Measurements from ENCODE around the gene NPHP4. TPM values are rescaled to one million over a fixed set of nuclear protein-coding genes. Genes with fewer than 3 reads are reported as not detected.

NPHP4 gene
- total RNA-seq, 4 donors from 2014 or later = 11.2 to 24.5 (median 18.2) TPM

GRCh38 chr1:5891736-5892135 lies 100.5 kb downstream of the NPHP4 start:
- no peak for TF ChIP-seq POLR2A (IDR thresholded peaks at IDR 0.05)
- TF ChIP-seq CTCF (IDR thresholded peaks at IDR 0.05) = no peak
- DNase-seq (ENCODE audit: low spot score in 2 of 2) = no peak
- intact Hi-C loops (cut with DNase I; ENCODE audit: low total_unique reads) = no loop called here
- no peak overlapping the region for H3K4me3 ChIP-seq (ENCODE audit: low read depth, poor library complexity, severe bottlenecking)
- 88 to 94% methylated on average over 9 of the region's 9 CpGs for WGBS, 2 donors

- intact Hi-C loops (cut with DNase I; ENCODE audit: low total_unique reads) = no loop called here
- TF ChIP-seq POLR2A (IDR thresholded peaks at IDR 0.05) (no peak), CTCF (IDR thresholded peaks at IDR 0.05) (no peak)
- no peak for DNase-seq (ENCODE audit: low spot score in 2 of 2)
- no peak overlapping the region for H3K4me3 ChIP-seq (ENCODE audit: low read depth, poor library complexity, severe bottlenecking)
- WGBS, 2 donors = 79 to 83% methylated on average over 8 of the region's 8 CpGs
Measured at GRCh38 chr1:5891137-5891536, 101.1 kb downstream of the NPHP4 start.

- no peak overlapping the region for H3K4me3 ChIP-seq (ENCODE audit: low read depth, poor library complexity, severe bottlenecking)
- DNase-seq (ENCODE audit: low spot score in 2 of 2) = no peak
- 88 to 90% methylated on average over 22 of the region's 22 CpGs for WGBS, 2 donors
- intact Hi-C loops (cut with DNase I; ENCODE audit: low total_unique reads) = no loop called here
- TF ChIP-seq CTCF (IDR thresholded peaks at IDR 0.05) (no peak), POLR2A (IDR thresholded peaks at IDR 0.05) (no peak)
Measured at GRCh38 chr1:5890346-5891106, 101.7 kb downstream of the NPHP4 start.

GRCh38 chr1:5889901-5890300 lies 102.3 kb downstream of the NPHP4 start:
- WGBS, 2 donors = 81 to 83% methylated on average over 10 to 12 of the region's 12 CpGs
- intact Hi-C loops (cut with DNase I; ENCODE audit: low total_unique reads) = no loop called here
- no peak for TF ChIP-seq POLR2A (IDR thresholded peaks at IDR 0.05)
- no peak for TF ChIP-seq CTCF (IDR thresholded peaks at IDR 0.05)
- H3K4me3 ChIP-seq (ENCODE audit: low read depth, poor library complexity, severe bottlenecking) = no peak overlapping the region
- no peak for DNase-seq (ENCODE audit: low spot score in 2 of 2)

- WGBS, 2 donors = 91 to 93% methylated on average over 12 of the region's 12 CpGs
- TF ChIP-seq CTCF (IDR thresholded peaks at IDR 0.05) (no peak), POLR2A (IDR thresholded peaks at IDR 0.05) (no peak)
- no peak overlapping the region for H3K4me3 ChIP-seq (ENCODE audit: low read depth, poor library complexity, severe bottlenecking)
- DNase-seq (ENCODE audit: low spot score in 2 of 2) = no peak
- intact Hi-C loops (cut with DNase I; ENCODE audit: low total_unique reads) = no loop called here
Measured at GRCh38 chr1:5889462-5889861, 102.8 kb downstream of the NPHP4 start.

All from lower leg skin (tissue), 4 donors.